ENCODE results near the gene OTOF.

OTOF gene

DNA sequence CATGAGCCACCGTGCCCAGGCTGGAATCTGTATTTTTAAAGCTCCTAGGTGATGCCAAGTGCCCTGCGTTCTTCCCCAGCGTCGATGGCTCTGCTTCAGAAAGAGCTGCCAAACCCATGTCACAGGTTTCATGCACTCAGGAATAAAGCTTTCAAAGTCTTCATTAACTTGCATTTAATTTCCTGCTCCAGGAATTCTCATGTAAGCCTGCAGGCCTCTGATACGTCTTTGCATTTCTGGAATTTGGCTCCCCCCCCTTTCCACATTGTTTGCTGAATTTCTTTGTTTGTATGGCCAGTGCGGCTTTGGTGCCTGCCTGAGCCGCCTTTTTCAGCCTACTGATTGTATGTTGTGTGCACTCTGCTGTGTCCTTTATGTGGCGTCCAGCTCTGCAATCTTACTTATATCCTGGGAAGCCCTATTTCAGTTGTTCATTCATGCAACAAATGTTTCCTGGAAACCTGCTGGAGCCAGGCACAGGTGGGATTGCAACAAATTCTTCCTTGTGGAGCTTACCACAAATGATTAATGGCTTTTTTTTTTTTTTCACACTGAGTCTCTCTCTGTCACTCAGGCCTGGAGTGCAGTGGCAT lies 17.9 kb upstream of the OTOF start:
- DNase-seq: no peak

DNA sequence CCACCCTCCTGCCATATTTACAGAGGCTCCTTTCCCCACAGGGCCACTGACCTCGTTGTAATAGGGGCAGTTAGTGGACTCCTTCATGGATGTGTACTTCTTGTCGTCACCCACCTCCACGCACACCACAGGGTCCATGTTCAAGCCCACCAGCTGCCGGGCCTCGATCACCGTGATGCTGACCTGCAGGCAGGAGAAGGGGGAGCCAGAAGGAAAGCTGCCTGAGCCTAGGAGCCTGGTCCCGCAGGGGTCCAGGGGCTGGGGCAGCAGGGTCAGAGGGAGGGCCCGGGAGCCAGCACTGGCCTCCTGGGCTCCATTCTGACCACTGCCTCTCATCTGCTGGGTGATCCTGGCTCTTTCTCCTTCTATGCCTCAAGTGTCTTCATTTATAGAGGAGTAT lies 17.0 kb upstream of the OTOF start:
- DNase-seq: no peak

DNA sequence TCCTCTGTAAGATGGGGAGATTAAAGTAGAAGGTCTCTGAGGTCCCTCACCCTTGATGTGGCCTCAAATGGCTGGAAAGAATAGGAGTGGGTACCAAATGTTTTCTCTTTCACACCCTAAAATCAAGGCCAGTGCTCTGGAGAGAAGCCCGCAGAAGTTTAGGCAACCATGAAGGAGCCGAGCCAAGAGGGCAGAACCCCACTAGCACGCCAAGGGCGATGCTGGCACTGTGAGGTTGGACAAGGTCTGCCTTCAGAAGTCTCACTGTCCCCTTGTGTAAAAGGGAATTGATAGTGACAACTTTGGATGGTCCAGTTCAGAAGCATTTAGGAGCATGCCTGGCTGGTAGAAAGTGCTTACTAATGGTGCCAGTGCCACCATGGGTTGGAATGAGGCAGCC lies 16.3 kb upstream of the OTOF start:
- no peak for DNase-seq

DNA sequence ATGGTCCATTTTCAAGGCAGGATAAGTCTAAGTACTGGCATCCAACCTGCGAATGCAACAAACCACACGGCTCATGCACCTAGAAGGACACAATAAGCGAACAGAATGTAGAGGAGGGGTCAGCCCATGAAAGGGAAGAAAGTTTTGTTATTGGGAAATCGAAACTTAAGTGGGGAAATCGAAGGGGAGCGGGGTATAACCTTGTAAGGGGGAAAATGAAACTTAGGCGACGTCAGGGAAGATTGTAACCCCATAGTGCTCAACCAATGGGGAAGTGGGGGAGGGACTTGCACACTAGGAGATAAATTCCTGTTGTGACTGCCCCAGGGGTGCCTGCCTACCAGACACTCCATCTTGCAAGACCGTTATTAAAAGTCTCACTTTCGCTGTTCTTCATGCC lies 15.6 kb upstream of the OTOF start:
- DNase-seq: peak; percentile 97

DNA sequence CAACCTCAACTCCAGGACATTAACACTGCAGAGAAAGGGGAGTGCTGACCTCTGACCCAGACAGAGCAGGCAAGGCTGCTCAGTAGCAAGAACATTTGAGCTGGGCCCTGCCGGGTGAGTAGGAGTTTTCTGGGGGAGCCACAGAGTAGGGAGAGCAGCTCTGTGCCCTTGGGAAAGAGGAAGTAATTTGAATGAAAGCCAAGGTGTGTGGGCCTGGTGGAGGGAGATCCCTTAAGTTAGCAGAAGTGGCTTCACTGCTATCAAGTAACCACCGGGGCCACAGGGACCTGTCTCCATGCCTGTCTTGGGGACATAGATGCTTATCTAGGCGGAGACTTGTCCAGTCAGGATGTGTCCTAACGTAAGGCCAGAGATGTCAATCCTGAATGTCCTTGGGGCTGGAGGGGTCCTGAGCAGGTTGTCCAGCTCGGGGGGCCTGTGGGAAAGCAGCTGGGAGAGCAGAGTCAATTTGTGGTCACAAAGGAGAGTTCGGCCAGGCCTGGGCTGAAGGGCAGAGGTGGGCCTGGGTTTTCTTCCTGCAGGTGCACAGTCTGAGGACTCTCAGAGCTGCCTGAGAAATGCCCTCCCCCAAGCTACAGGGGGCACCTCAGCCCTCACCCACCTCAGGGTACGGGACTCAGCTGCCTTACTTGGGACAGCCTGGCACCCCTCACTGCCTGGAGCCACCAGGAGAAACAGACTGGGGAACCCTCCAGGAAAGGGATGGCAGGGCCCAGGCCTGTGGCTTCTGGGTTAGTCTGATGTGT lies 15.0 kb upstream of the OTOF start:
- peak; percentile 47 for DNase-seq

DNA sequence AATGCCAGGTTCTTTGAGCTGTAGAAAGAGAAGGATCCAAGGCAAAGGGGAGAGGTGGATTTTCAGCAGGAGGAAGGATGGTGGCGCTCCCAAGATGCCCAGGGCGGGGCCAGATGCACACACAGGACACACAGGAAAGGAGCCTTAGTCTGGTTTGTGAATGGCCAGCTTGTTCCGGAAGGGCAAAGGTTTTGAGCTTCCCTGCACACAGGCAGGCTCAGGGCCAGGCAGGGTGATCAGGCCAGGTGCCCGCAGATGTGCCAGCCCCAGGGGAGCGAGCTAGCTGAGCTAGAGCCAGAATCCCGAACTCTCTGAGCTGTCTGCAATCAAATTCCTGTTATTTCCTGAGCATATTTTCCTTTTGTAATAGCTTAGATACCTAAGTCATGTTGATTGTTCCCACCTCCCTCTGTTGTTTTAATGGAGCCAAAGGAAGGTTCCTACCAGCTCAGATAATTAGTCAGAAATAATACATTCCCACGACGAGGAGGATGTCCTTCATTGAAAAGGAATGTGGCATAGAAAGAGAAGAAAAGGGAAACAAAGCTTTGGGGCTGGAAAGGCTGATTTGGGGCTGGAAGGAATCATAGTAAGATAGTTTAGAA lies 13.7 kb upstream of the OTOF start:
- no peak for DNase-seq

DNA sequence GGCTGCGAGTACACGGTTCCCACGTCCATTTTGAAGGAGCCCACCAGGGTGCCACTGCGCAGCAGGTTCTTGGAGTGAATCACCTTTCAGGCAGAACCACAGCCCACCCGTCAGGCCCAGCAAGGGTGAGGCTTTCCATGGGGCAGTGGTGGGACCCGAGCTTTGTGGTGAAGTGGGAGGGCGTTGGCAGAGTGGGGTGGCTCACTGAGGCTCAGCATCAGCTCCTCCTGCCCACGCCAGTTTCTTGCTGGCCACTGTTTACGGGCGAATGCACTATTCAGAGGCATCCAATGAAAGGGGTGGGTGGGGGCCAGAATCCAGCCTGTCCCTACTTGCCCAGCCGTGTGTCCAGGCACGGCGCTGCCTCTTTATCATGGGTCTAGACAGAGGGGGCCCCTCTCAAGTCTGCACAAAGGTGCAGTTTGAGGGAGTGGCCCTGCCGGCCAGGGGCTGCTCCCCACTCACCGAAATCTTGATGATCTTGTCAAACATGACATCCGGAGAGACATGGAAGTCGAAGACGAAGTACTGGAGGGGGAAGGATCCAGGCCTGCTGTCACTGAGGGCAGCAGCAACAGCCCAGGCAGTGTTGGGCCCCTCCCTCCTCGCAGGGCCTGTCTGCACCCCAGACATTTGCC lies 11.4 kb upstream of the OTOF start:
- no peak for DNase-seq

DNA sequence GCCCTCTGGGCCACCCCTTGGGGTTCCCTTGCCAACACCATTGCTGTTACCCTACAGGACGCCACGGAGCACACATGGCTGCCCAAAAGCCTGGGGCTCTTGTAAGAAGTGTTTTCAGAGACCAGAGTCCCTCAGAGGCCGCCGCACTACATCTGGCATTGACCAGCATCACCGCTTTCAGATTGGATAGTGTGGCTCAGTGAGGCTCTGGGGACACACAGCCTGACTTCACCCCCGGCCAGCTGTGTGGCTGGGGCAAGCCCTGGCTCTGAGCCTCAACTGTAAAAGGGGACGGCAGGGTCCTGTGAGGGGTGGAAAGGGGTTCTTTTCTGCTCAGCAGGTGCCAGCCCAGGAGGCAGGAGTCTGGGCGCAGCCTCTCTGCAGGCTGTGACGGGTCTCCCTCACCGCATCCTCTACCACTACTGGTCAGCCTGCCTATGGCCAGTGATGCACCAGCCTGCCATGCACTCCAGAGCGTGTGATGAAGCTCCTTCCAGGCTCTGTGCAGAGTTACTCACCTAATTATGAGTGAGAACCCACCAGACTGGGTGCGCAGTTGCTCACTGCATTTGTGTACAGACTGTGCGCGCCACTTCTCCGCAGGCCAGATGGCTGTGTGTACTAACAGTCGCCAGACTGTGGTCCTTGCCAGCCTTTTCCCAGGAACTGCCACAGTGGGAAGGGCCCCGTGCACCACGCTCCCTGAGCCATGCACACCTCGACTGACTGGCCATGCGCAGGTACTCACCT lies 10.7 kb upstream of the OTOF start:
- DNase-seq: no peak

DNA sequence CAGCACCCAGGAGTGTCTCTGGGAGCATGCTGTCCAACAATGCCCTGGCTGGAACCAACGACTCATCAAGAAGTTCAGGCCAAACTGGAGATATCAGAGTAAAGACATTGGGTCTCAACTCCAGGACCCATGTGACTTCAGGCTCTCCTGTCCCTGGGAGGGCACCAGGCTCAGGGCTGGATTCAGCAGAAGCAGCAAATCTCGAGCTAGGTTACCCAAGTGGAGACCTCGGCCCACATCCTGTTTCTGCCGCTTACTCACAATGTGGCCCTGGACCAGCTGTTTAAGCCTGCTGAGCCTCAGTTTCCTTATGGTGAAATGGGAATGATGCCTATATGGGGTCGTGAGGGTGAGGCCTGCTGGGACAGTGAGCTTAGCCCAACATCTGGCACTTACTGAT lies 9.3 kb upstream of the OTOF start:
- no peak for DNase-seq

DNA sequence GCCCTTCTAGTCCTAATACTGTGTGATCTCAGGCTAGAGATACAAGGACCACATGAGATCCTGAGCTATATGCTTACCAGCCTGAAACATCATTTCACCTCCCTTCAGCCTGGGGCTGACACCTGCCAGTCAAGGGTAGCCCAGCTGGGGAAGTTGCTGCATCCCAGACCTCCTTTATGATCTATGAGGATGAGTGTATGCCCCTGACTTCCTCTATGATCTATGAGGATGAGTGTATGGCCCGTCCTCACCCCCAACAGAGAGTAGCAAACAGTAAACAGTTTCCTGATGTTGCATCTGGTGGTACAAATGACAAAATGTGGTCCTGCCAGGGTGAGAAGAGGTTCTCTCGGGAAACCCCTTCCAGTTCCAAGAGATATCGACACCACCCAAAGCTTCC lies 8.9 kb upstream of the OTOF start:
- no peak for DNase-seq

DNA sequence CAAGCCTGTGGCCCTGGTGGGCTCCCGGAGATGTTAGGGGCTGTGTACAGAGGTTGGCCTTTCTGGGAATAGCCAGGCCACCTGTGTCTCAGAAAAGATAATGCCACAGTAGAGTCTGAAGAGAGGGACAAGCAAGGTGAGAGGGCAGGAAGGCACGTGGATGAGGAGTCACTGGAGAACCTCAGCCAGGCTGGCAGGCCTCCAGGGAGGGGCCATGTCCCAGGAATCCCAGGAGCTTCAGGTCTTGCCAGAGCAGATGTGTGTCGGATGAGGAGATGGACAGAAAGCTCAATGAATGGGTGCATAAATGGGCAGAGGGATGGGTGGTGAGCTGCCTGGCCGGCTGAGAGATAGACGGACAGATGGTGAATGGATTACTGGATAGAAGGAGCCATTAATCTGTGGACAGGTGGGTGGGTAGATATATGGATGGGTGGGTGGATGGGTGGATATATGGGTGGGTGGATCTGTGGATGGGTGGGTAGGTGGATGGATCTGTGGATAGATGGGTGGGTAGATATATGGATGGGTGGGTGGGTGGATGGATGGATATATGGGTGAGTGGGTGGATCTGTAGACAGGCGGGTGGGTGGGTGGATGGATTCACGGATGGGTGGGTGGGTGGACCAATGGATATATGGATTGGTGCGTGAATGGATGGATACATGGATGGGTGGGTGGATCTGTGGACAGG lies 7.9 kb upstream of the OTOF start:
- no peak for DNase-seq

DNA sequence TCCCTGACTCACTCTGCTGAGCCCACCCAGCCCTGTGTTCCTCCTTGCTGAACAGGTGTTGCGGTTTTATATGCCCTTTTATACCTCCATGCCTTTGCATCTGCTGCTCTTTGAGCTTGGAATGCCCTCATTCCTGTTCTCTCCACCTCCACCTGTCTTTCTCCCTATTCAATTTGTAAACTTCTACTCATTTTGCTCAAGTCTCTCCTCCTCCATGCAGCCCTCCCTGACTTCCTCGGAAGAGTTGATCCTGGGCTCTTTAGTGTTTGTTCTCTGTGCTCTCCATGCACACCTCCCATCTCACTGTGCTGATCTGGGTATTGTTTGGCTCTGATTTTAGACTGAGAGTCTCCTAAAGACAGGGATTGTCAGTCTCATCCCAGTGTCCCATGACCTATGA lies 7.2 kb upstream of the OTOF start:
- DNase-seq: no peak

DNA sequence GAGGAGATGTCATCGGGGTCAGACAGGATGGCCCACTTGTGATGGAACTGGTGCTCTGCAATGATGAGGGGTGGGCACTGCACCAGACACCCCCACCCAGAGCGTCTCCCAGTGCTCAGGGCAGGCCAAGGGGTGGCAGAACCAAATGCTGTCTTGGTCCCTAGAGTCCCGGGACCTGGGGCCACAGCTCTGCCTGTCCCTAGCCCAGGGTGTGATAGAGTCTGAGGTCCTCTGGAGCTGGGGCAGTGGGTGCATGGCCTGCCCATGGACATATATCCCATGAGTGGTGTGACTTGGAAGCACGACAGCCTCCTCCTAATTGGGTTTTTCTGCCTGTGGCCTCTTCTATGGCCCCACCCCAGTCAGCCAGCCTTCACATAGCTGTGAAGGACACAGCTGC lies 6.7 kb upstream of the OTOF start:
- DNase-seq: no peak

DNA sequence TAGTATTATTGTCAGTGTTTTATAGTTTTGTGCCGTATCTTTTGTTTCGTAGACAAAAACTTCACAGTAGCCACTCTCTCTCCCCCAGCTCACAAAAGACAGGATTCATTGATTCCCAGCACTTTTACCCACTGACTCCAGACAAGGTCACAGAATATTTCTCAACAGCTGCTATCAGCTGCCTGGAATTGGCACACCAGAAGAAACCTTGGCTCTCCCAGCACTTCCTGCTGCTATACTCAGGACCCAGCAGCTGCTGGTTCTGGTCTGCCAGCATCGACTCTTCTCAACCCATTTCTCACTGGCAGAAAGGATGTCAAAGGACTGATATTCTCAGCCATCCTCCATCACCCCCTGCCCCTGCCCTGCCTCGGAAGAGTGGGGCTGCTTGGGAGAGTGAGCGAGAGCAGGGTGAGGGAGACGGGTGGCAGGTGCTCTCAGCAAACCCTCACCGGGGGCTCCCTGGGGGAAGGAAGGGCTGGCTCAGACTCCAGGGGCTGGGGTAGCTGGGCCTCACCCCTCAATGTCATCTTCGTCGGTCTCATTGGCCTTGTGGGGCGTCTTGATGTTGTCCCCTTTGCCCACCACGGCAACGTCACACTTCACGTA lies 6.1 kb upstream of the OTOF start:
- DNase-seq: no peak

DNA sequence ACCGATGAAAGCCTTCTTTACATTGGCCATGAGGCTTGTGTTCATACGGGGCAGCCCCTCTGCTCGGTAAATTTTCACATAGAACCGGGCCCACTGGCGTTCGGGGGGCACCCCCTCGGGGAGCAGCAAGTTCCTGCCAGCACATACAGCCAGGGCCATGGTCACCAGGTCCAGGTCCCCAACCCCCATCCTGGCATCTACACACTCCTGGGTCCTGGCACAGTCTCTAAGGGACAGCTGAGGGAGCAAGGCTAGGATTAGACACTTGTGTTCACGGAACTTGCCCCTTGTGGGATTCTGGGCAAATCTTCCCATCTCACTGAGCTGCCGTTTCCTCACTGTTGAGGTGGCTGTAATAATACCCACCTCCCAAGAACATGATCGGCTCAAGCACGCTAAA lies 5.6 kb upstream of the OTOF start:
- DNase-seq: no peak

DNA sequence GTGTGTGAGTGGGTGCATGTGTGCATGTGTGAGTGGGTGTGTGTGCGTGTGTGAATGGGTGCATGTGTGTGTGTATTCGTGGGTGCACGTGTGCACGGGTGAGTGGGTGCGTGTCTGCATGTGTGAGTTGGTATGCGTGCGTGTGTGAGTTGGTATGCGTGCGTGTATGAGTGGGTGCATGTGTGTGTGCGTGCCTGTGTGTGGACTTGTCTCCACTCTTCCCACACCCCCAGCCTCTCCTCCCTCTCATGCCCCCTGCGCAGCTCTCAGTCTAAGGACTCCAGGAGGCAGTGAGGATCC lies 5.1 kb upstream of the OTOF start:
- DNase-seq: no peak

DNA sequence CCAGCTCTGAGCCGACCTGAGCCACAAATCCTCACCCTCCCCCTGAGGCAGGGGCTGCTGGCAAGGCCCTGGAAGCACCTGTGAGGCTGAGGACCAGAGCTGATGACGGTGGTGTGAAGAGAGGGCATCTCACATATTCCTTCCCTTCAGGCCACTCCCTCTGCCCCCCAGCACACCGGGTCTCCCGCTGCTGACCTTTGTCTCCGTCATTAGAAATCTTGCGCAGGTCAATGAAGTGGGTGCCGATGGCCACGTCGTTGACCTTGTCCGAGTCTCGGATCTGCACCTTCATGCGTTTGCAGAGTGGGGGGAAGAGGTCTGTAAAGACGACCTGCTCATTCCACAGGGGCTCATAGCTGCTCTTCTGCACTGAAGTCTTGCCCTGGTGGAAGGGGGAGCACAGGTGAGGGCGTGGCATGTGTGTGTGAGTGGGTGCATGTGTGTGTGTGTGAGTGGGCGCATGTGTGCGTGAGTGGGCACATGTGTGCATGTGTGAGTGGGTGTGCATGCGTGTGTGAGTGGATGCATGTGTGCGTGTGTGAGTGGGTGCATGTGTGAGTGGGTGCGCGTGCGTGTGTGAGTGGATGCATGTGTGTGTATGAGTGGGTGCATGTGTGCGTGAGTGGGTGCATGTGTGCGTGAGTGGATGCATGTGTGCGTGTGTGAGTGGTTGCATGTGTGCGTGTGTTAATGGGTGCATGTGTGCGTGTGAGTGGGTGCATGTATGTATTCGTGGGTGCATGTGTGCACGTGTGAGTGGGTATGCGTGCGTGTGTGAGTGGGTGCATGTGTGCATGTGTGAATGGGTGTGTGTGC lies 4.5 kb upstream of the OTOF start:
- DNase-seq: no peak

DNA sequence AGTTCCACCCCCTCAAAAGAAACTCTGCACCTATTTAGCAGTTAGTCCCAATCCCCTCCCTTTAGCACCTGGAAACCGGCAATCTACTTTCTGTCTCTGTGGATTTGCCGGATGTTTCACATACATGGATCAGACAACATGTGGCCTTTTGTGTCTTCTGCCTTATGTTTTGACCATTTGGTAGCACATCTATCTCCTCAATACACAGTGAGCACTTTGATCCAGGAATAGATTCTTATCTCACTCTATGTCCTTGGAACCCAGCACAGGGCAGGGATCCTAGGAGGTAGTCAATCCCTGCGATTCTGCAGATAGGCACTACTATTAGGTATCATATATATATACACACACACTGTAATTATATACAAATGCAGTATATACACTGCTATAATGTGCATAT lies 3.8 kb upstream of the OTOF start:
- no peak for DNase-seq

DNA sequence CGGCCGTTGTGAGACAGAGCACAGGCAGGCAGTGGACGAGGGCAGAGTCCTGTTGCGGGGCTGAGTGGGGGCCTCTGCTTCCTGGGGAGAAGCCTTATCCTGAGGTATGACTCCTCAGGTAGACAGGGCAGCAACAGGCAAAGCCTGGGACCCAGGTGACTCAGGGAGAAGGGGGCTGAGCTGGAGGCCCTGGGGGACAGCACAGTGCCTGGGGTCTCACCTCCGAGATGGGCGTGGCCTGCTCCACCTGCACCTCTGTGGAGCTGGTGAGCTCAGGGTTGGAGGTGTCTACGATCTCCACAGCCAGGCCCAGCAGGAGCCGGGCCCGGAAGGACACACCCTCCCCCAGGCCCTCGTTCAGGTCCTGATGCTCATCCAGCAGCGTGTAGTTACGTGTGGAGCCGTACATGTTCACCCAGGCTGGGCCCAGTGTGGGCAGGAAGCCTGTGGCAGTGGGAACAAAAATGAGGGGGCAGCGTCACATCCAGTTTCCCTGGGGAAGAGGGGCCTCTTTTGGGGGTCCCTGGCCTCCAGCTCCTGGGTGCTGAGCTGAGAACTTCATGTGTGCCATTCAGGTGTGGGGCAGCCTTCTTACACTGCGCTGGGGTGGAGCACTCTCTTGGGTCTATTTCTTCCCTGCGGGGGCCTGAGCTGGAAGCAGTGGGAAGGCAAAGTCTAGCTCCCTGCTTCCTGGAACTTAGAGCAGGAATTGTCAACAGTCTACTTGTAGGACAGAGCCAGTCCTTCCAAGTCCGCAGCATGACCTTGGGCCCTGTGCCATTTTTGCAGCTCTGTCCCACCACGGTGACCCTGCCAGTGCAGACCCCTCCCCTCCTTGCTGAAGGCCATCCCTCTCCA lies 2.9 kb upstream of the OTOF start:
- no peak for DNase-seq

DNA sequence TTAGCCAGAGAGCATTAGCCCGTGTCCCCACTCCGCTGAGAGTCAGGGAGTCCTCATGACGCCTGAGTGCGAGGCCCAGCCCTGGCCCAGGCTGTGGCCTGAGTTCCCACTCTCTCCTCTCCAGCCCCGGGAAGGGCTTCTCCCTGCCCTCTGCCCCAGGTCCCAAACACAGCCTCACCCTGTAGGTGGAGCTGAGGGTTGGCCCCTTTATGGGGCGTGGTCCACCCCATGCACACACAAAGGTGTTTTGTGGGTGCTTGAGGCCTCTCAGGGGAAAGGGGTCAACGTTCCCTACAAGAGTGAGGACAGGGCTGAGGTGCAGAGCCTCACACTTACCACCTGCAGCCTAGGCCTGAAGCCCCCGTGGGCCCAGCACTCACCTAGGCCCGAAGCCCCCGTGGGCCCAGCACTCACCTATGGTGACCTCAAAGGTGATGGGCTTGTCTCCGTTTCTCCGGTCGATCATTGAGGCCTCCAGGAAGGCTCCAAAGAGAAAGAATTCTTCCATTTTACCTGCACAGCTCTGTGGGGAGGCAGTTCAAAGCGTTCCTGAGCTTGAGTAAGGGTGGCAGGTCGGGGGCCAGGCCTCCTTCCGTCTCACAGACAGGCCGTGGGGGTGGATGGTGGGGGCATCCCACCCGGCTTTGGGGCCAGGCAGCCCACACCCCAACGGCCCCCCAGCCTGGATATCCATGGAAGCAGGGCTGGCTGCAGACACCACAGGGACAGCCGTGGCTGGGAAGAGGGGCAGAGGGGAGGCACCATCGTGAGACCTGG lies 2.1 kb upstream of the OTOF start:
- DNase-seq: no peak
